ENCODE measurements around the gene CADM4.

- TF ChIP-seq, protein P1, sequence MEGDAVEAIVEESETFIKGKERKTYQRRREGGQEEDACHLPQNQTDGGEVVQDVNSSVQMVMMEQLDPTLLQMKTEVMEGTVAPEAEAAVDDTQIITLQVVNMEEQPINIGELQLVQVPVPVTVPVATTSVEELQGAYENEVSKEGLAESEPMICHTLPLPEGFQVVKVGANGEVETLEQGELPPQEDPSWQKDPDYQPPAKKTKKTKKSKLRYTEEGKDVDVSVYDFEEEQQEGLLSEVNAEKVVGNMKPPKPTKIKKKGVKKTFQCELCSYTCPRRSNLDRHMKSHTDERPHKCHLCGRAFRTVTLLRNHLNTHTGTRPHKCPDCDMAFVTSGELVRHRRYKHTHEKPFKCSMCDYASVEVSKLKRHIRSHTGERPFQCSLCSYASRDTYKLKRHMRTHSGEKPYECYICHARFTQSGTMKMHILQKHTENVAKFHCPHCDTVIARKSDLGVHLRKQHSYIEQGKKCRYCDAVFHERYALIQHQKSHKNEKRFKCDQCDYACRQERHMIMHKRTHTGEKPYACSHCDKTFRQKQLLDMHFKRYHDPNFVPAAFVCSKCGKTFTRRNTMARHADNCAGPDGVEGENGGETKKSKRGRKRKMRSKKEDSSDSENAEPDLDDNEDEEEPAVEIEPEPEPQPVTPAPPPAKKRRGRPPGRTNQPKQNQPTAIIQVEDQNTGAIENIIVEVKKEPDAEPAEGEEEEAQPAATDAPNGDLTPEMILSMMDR (IDR thresholded peaks at IDR 0.05): no peak
- TF ChIP-seq EP300 (IDR thresholded peaks at IDR 0.05) (no peak), POLR2A (IDR thresholded peaks at IDR 0.05) (no peak)
Observed at GRCh38 chr19:43640424-43640757, 741 bp upstream of the CADM4 start.

Measured in tibial nerve (tissue), 4 donors.